Glutamatergic neuron (in vitro differentiated cells): Measurements from ENCODE around the gene CNNM4. TPM values are rescaled to one million over a fixed set of nuclear protein-coding genes. Genes with fewer than 3 reads are reported as not detected.

Source experiments
- DNase-seq: peaks from one replicate; pipeline ENCODE4 v3.0.0; 2022
- H3K27ac Mint-ChIP-seq: one replicate; pipeline ENCODE4 v1.8.0; 2020; ENCODE audit warnings: mild to moderate bottlenecking, mixed read lengths, inconsistent platforms; ENCODE audit not compliant: unreplicated experiment
- H3K27me3 Mint-ChIP-seq: one replicate; pipeline ENCODE4 v1.8.0; 2020; ENCODE audit warnings: mild to moderate bottlenecking, moderate library complexity, mixed read lengths, inconsistent platforms; ENCODE audit not compliant: unreplicated experiment
- H3K36me3 Mint-ChIP-seq: one replicate; pipeline ENCODE4 v1.8.0; 2020; ENCODE audit warnings: mild to moderate bottlenecking, mixed read lengths, inconsistent platforms; ENCODE audit not compliant: unreplicated experiment
- H3K4me1 Mint-ChIP-seq: one replicate; pipeline ENCODE4 v1.8.0; 2020; ENCODE audit warnings: mild to moderate bottlenecking, low read depth, mixed read lengths, inconsistent platforms; ENCODE audit not compliant: unreplicated experiment
- H3K4me3 Mint-ChIP-seq: one replicate; pipeline ENCODE4 v1.8.0; 2020; ENCODE audit warnings: mild to moderate bottlenecking, mixed read lengths, inconsistent platforms; ENCODE audit not compliant: unreplicated experiment
- H3K9me3 Mint-ChIP-seq: one replicate; pipeline ENCODE4 v1.8.0; 2020; ENCODE audit warnings: mild to moderate bottlenecking, moderate library complexity, mixed read lengths, inconsistent platforms; ENCODE audit not compliant: unreplicated experiment
- CTCF ChIP-seq: fragments of 200-600 bp; sonication (generic); IDR thresholded peaks from one replicate; pipeline ENCODE4 v1.5.0; 2021; ENCODE audit not compliant: partially characterized antibody, unreplicated experiment
- total RNA-seq: library from RNA; stranded (reverse); fragmentation: NEBNext Ultra II Directional; extraction: Animal tissue kit (Norgen Biotek cat#: 25700); gene quantifications from one replicate; pipeline ENCODE4 v1.2.1, GENCODE V29; 2021; ENCODE audit not compliant: unreplicated experiment

CNNM4 gene
- total RNA-seq, 1 donor from 2014 or later = 15.4 TPM

- H3K36me3 Mint-ChIP-seq = no peaks in the 10 kb centered on the region
- H3K9me3 Mint-ChIP-seq = peaks cover 7% of the 10 kb centered on the region
- peak overlapping the region; percentile 6 for H3K4me3 Mint-ChIP-seq
- DNase-seq = no peak
- peaks cover 31% of the 10 kb centered on the region for H3K4me1 Mint-ChIP-seq
- no peak for TF ChIP-seq CTCF
- peak overlapping the region; percentile 84 for H3K27ac Mint-ChIP-seq
- H3K27me3 Mint-ChIP-seq = peaks cover 11% of the 10 kb centered on the region
These were observed 48.6 kb downstream of the CNNM4 start for GRCh38 chr2:96809216-96809882.

GRCh38 chr2:96809951-96810782 is 49.5 kb downstream of the CNNM4 start:
- DNase-seq = no peak
- H3K27me3 Mint-ChIP-seq = peaks cover 14% of the 10 kb centered on the region
- H3K9me3 Mint-ChIP-seq = peaks cover 10% of the 10 kb centered on the region
- H3K4me1 Mint-ChIP-seq = peaks cover 34% of the 10 kb centered on the region
- H3K4me3 Mint-ChIP-seq = peak overlapping the region; percentile 36
- no peak for TF ChIP-seq CTCF
- H3K27ac Mint-ChIP-seq = peak overlapping the region; percentile 65
- H3K36me3 Mint-ChIP-seq = no peaks in the 10 kb centered on the region

- TF ChIP-seq CTCF = no peak
- H3K9me3 Mint-ChIP-seq = peaks cover 15% of the 10 kb centered on the region
- no peaks in the 10 kb centered on the region for H3K36me3 Mint-ChIP-seq
- no peak for DNase-seq
- peak overlapping the region; percentile 65 for H3K27ac Mint-ChIP-seq
- H3K4me3 Mint-ChIP-seq = no peak overlapping the region
- peaks cover 19% of the 10 kb centered on the region for H3K27me3 Mint-ChIP-seq
- H3K4me1 Mint-ChIP-seq = peaks cover 34% of the 10 kb centered on the region
These were observed 50.1 kb downstream of the CNNM4 start for GRCh38 chr2:96810783-96811192.

- H3K4me3 Mint-ChIP-seq = peak overlapping the region; percentile 55
- H3K27ac Mint-ChIP-seq = peak overlapping the region; percentile 74
- no peaks in the 10 kb centered on the region for H3K36me3 Mint-ChIP-seq
- no peak for TF ChIP-seq CTCF
- peak; percentile 52 for DNase-seq
- H3K9me3 Mint-ChIP-seq = peaks cover 15% of the 10 kb centered on the region
- H3K4me1 Mint-ChIP-seq = peaks cover 34% of the 10 kb centered on the region
- H3K27me3 Mint-ChIP-seq = peaks cover 19% of the 10 kb centered on the region
These were observed 51.2 kb downstream of the CNNM4 start for GRCh38 chr2:96811917-96812316.

GRCh38 chr2:96813656-96814055 is 53.0 kb downstream of the CNNM4 start:
- peaks cover 21% of the 10 kb centered on the region for H3K27me3 Mint-ChIP-seq
- H3K27ac Mint-ChIP-seq = no peak overlapping the region
- DNase-seq = no peak
- no peak for TF ChIP-seq CTCF
- no peaks in the 10 kb centered on the region for H3K36me3 Mint-ChIP-seq
- peaks cover 19% of the 10 kb centered on the region for H3K9me3 Mint-ChIP-seq
- no peak overlapping the region for H3K4me3 Mint-ChIP-seq
- H3K4me1 Mint-ChIP-seq = peaks cover 41% of the 10 kb centered on the region
